Fibroblast of lung (primary cell): ENCODE data around the gene CAB39L.

Experiments used
- CTCF ChIP-seq, 2 donors: IDR thresholded peaks in 1 of 2; conservative IDR thresholded peaks in 1 of 2; 1 replicate in 1 of 2; 2 replicates in 1 of 2; pipeline ENCODE4 v1.5.1; 2011 to 2012; ENCODE audit warnings: low read length in 2 of 2, control low read depth in 1 of 2, inconsistent platforms in 1 of 2, low read depth in 1 of 2, mild to moderate bottlenecking in 1 of 2
- EZH2 ChIP-seq: IDR thresholded peaks from 2 replicates; pipeline ENCODE4 v1.5.1; 2012; ENCODE audit warnings: low read length, control low read depth, mild to moderate bottlenecking; ENCODE audit errors: missing control alignments

GRCh38 chr13:49319551-49319950 is 124.3 kb downstream of the CAB39L start:
- TF ChIP-seq CTCF (conservative IDR thresholded peaks at IDR 0.05 in 1 of 2, IDR thresholded peaks at IDR 0.05 in 1 of 2; ENCODE audit: low read depth in 1 of 2, low read length in 2 of 2) (no peak), EZH2 (no peak)
